Fibroblast of lung (primary cell): ENCODE data around the gene MEGF10.

Experiments
- CTCF ChIP-seq, 2 donors: IDR thresholded peaks in 1 of 2; conservative IDR thresholded peaks in 1 of 2; 1 replicate in 1 of 2; 2 replicates in 1 of 2; pipeline ENCODE4 v1.5.1; 2011 to 2012; ENCODE audit warnings: low read length in 2 of 2, control low read depth in 1 of 2, inconsistent platforms in 1 of 2, low read depth in 1 of 2, mild to moderate bottlenecking in 1 of 2
- EZH2 ChIP-seq: IDR thresholded peaks from 2 replicates; pipeline ENCODE4 v1.5.1; 2012; ENCODE audit warnings: low read length, control low read depth, mild to moderate bottlenecking; ENCODE audit errors: missing control alignments

- TF ChIP-seq CTCF (conservative IDR thresholded peaks at IDR 0.05 in 1 of 2, IDR thresholded peaks at IDR 0.05 in 1 of 2; ENCODE audit: low read depth in 1 of 2, low read length in 2 of 2) (no peak), EZH2 (no peak)
These were observed 2.8 kb downstream of the MEGF10 start for GRCh38 chr5:127293373-127293772.
